ENCODE data around the gene PDE4C. TPM values are rescaled to one million over a fixed set of nuclear protein-coding genes. Genes with fewer than 3 reads are reported as not detected.

PDE4C gene
- total RNA-seq, 1 donor from 2014 or later = 0.28 TPM

DNA sequence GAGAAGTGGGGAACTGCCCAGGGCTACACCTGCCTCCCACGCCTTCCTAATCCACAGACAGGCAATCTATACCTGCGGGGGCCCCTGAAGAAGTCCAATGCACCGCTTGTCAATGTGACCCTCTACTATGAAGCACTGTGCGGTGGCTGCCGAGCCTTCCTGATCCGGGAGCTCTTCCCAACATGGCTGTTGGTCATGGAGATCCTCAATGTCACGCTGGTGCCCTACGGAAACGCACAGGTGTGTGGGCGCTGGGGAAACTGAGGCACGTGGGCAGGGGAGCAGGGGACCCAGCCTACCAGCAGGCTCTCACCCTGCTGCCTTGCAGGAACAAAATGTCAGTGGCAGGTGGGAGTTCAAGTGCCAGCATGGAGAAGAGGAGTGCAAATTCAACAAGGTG, 51.3 kb downstream of the PDE4C start:
- Histone ChIP-seq H3K27ac (no peak overlapping the region), H4K20me1 (ENCODE audit: low read depth) (no peaks in the 10 kb centered on the region), H2AFZ (replicated peaks) (no peak overlapping the region), H3K4me2 (no peak overlapping the region), H3K9ac (no peak overlapping the region), H3K79me2 (ENCODE audit: low read depth) (no peaks in the 10 kb centered on the region), H3K4me3 (no peak overlapping the region), H3K27me3 (peaks cover 30% of the 10 kb centered on the region), H3K9me3 (ENCODE audit: low read depth) (no peaks in the 10 kb centered on the region), H3K36me3 (no peaks in the 10 kb centered on the region), H3F3A (ENCODE audit: low read depth) (peaks cover 17% of the 10 kb centered on the region), H3K4me1 (no peaks in the 10 kb centered on the region)
- H3K9me3 Mint-ChIP-seq = peaks cover 2% of the 10 kb centered on the region
- peak overlapping the region; percentile 71 for H3K4me3 Mint-ChIP-seq
- no peak overlapping the region for H3K27ac Mint-ChIP-seq
- peaks cover 32% of the 10 kb centered on the region for H3K27me3 Mint-ChIP-seq (ENCODE audit: insufficient read depth, low read depth)
- DNase-seq (ENCODE audit: low spot score) = no peak
- H3K36me3 Mint-ChIP-seq = no peaks in the 10 kb centered on the region
- TF ChIP-seq EZH2 (IDR thresholded peaks at IDR 0.05) (no peak), EZH2phosphoT487 (IDR thresholded peaks at IDR 0.05) (no peak)
- TF ChIP-seq, protein P1, sequence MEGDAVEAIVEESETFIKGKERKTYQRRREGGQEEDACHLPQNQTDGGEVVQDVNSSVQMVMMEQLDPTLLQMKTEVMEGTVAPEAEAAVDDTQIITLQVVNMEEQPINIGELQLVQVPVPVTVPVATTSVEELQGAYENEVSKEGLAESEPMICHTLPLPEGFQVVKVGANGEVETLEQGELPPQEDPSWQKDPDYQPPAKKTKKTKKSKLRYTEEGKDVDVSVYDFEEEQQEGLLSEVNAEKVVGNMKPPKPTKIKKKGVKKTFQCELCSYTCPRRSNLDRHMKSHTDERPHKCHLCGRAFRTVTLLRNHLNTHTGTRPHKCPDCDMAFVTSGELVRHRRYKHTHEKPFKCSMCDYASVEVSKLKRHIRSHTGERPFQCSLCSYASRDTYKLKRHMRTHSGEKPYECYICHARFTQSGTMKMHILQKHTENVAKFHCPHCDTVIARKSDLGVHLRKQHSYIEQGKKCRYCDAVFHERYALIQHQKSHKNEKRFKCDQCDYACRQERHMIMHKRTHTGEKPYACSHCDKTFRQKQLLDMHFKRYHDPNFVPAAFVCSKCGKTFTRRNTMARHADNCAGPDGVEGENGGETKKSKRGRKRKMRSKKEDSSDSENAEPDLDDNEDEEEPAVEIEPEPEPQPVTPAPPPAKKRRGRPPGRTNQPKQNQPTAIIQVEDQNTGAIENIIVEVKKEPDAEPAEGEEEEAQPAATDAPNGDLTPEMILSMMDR (IDR thresholded peaks at IDR 0.05) = no peak
- peaks cover 5% of the 10 kb centered on the region for H3K4me1 Mint-ChIP-seq

Other genes starting within 250 kb of the PDE4C start
- gene ARRDC2, start 218.3 kb downstream of the PDE4C start, total RNA-seq (ENCODE audit: low replicate concordance) = 4.7 and 14.4 TPM in 2 replicates
- not detected in 2 replicates for gene IL12RB1, start 139.5 kb downstream of the PDE4C start, total RNA-seq (ENCODE audit: low replicate concordance)
- 2.1 and 5.1 TPM in 2 replicates for gene MAST3, start 128.7 kb downstream of the PDE4C start, total RNA-seq (ENCODE audit: low replicate concordance)
- gene PIK3R2, start 73.3 kb downstream of the PDE4C start, total RNA-seq (ENCODE audit: low replicate concordance) = 21.4 and 41.8 TPM in 2 replicates
- 0.62 TPM in 1 of 2 replicates, not detected in the other for gene IFI30, start 52.6 kb downstream of the PDE4C start, total RNA-seq (ENCODE audit: low replicate concordance)
- 28.1 and 37.7 TPM in 2 replicates for gene MPV17L2, start 33.2 kb downstream of the PDE4C start, total RNA-seq (ENCODE audit: low replicate concordance)
- 1.1 and 1.5 TPM in 2 replicates for gene RAB3A, start 22.4 kb downstream of the PDE4C start, total RNA-seq (ENCODE audit: low replicate concordance)
- gene IQCN, start 48.0 kb upstream of the PDE4C start, total RNA-seq (ENCODE audit: low replicate concordance) = 0.11 and 1.4 TPM in 2 replicates
- gene JUND, start 55.2 kb upstream of the PDE4C start, total RNA-seq (ENCODE audit: low replicate concordance) = 51.7 and 107 TPM in 2 replicates
- gene LSM4, start 96.6 kb upstream of the PDE4C start, total RNA-seq (ENCODE audit: low replicate concordance) = 440 and 768 TPM in 2 replicates
- 2.1 and 5.7 TPM in 2 replicates for gene PGPEP1, start 114.2 kb upstream of the PDE4C start, total RNA-seq (ENCODE audit: low replicate concordance)
- gene GDF15, start 159.7 kb upstream of the PDE4C start, total RNA-seq (ENCODE audit: low replicate concordance) = 0.19 and 2.5 TPM in 2 replicates
- 0.03 TPM in 1 of 2 replicates, not detected in the other for gene LRRC25, start 171.2 kb upstream of the PDE4C start, total RNA-seq (ENCODE audit: low replicate concordance)
- 21.1 and 50.5 TPM in 2 replicates for gene SSBP4, start 193.0 kb upstream of the PDE4C start, total RNA-seq (ENCODE audit: low replicate concordance)
- gene ISYNA1, start 211.7 kb upstream of the PDE4C start, total RNA-seq (ENCODE audit: low replicate concordance) = 81.7 and 203 TPM in 2 replicates